Endodermal cell (in vitro differentiated cells): ENCODE results near the gene AQP4. TPM values are rescaled to one million over a fixed set of nuclear protein-coding genes. Genes with fewer than 3 reads are reported as not detected.

ENCODE experiments used
- DNase-seq: peaks from one replicate; pipeline ENCODE4 v3.0.0-alpha.2; 2017
- H3K27ac ChIP-seq: 2 replicates; pipeline ENCODE4 v1.5.1; 2013; ENCODE audit warnings: mild to moderate bottlenecking, low read depth, low read length, moderate library complexity
- H3K27me3 ChIP-seq: 2 replicates; pipeline ENCODE4 v1.6.1; 2013; ENCODE audit warnings: mild to moderate bottlenecking, low read length, moderate library complexity; ENCODE audit not compliant: insufficient read depth, control insufficient read depth, poor library complexity, severe bottlenecking
- H3K36me3 ChIP-seq: 2 replicates; pipeline ENCODE4 v1.7.0; 2013; ENCODE audit warnings: mild to moderate bottlenecking, low read length, moderate library complexity; ENCODE audit not compliant: control insufficient read depth, insufficient read depth
- H3K4me1 ChIP-seq: one replicate; pipeline ENCODE4 v1.7.0; 2013; ENCODE audit warnings: low read length; ENCODE audit not compliant: control insufficient read depth, insufficient read depth
- H3K4me3 ChIP-seq: 2 replicates; pipeline ENCODE4 v1.5.1; 2013; ENCODE audit warnings: mild to moderate bottlenecking, low read length, moderate library complexity
- H3K9ac ChIP-seq: 2 replicates; pipeline ENCODE4 v1.6.1; 2013; ENCODE audit warnings: mild to moderate bottlenecking, low read length, moderate library complexity; ENCODE audit not compliant: poor library complexity, severe bottlenecking; ENCODE audit errors: extremely low read depth
- H3K9me3 ChIP-seq: 2 replicates; pipeline ENCODE4 v1.6.1; 2013; ENCODE audit warnings: mild to moderate bottlenecking, low read length, moderate library complexity; ENCODE audit not compliant: control insufficient read depth
- H3K27ac Mint-ChIP-seq: 2 replicates; pipeline ENCODE4 v1.8.0; 2020; ENCODE audit warnings: mixed read lengths
- H3K27me3 Mint-ChIP-seq: 2 replicates; pipeline ENCODE4 v1.8.0; 2021; ENCODE audit warnings: mild to moderate bottlenecking, mixed read lengths; ENCODE audit not compliant: insufficient read depth
- H3K36me3 Mint-ChIP-seq: 2 replicates; pipeline ENCODE4 v1.8.0; 2020; ENCODE audit warnings: low read depth, mixed read lengths
- H3K4me1 Mint-ChIP-seq: 2 replicates; pipeline ENCODE4 v1.8.0; 2020; ENCODE audit warnings: mixed read lengths
- H3K4me3 Mint-ChIP-seq: 2 replicates; pipeline ENCODE4 v1.8.0; 2020; ENCODE audit warnings: mild to moderate bottlenecking, moderate library complexity, mixed read lengths
- H3K9me3 Mint-ChIP-seq: 2 replicates; pipeline ENCODE4 v1.8.0; 2020; ENCODE audit warnings: mild to moderate bottlenecking, mixed read lengths
- CTCF ChIP-seq: fragments of 200-600 bp; sonication (generic); conservative IDR thresholded peaks from 2 replicates; pipeline ENCODE4 v1.5.0; 2021; ENCODE audit warnings: antibody characterized with exemption, mild to moderate bottlenecking
- WGBS, 2 experiments: methylation state at CpG; one replicate each; pipeline versions ENCODE4 v1.1.5 to v1.1.7; 2013; ENCODE audit warnings: missing lambda C conversion rate in 2 of 2, mixed read lengths in 1 of 2; ENCODE audit not compliant: insufficient coverage in 1 of 2, insufficient read length in 1 of 2; 5-methylcytosine and 5-hydroxymethylcytosine counted together
- total RNA-seq, 2 donors: library from RNA; stranded (reverse); fragmentation: NEBNext Ultra II Directional in 1 of 2; extraction: Animal tissue kit (Norgen Biotek cat#: 25700) in 1 of 2; gene quantifications; 2 replicates in 1 of 2; 3 replicates in 1 of 2; pipeline ENCODE4 v1.2.1, GENCODE V29; 2021

The AQP4 gene
- total RNA-seq, 2 donors from 2014 or later = 2.1 to 10.2 TPM

- Mint-ChIP-seq H3K4me3 (no peak overlapping the region), H3K36me3 (peaks cover 3% of the 10 kb centered on the region), H3K27ac (no peak overlapping the region), H3K4me1 (peaks cover 8% of the 10 kb centered on the region), H3K27me3 (peaks cover 11% of the 10 kb centered on the region), H3K9me3 (peaks cover 6% of the 10 kb centered on the region)
- Histone ChIP-seq H3K27me3 (no peaks in the 10 kb centered on the region), H3K4me3 (no peak overlapping the region), H3K9me3 (peaks cover 9% of the 10 kb centered on the region), H3K4me1 (peaks cover 3% of the 10 kb centered on the region), H3K36me3 (no peaks in the 10 kb centered on the region), H3K9ac (no peak overlapping the region), H3K27ac (no peak overlapping the region)
- 83 to 91% methylated on average over 1 to 2 of the region's 2 CpGs for WGBS, 2 experiments
- no peak for TF ChIP-seq CTCF
- DNase-seq = no peak
Measured at GRCh38 chr18:26875040-26875654, 9.6 kb upstream of the AQP4 start.

GRCh38 chr18:26874283-26874682 lies 8.8 kb upstream of the AQP4 start:
- TF ChIP-seq CTCF = no peak
- no peak overlapping the region for H3K9ac ChIP-seq
- Mint-ChIP-seq H3K9me3 (peaks cover 6% of the 10 kb centered on the region), H3K27me3 (peaks cover 11% of the 10 kb centered on the region), H3K4me3 (no peak overlapping the region), H3K36me3 (peaks cover 3% of the 10 kb centered on the region), H3K27ac (no peak overlapping the region), H3K4me1 (peaks cover 8% of the 10 kb centered on the region)
- no peak overlapping the region for H3K4me3 ChIP-seq
- H3K27me3 ChIP-seq = no peaks in the 10 kb centered on the region
- no peaks in the 10 kb centered on the region for H3K36me3 ChIP-seq
- peaks cover 3% of the 10 kb centered on the region for H3K4me1 ChIP-seq
- DNase-seq = no peak
- H3K27ac ChIP-seq = no peak overlapping the region
- H3K9me3 ChIP-seq = peaks cover 9% of the 10 kb centered on the region

- peaks cover 3% of the 10 kb centered on the region for H3K4me1 ChIP-seq
- H3K9me3 Mint-ChIP-seq = no peaks in the 10 kb centered on the region
- H3K9ac ChIP-seq = no peak overlapping the region
- H3K36me3 ChIP-seq = no peaks in the 10 kb centered on the region
- H3K27ac ChIP-seq = no peak overlapping the region
- H3K4me1 Mint-ChIP-seq = peaks cover 20% of the 10 kb centered on the region
- TF ChIP-seq CTCF = no peak
- no peak overlapping the region for H3K4me3 ChIP-seq
- DNase-seq = no peak
- no peak overlapping the region for H3K4me3 Mint-ChIP-seq
- peaks cover 10% of the 10 kb centered on the region for H3K27me3 ChIP-seq
- H3K9me3 ChIP-seq = no peaks in the 10 kb centered on the region
- H3K27ac Mint-ChIP-seq = no peak overlapping the region
- H3K27me3 Mint-ChIP-seq = peaks cover 22% of the 10 kb centered on the region
- no peaks in the 10 kb centered on the region for H3K36me3 Mint-ChIP-seq
- WGBS, 2 experiments = 91 to 100% methylated on average over 1 of the region's 1 CpG
Measured at GRCh38 chr18:26869640-26870039, 4.1 kb upstream of the AQP4 start.
